ENCODE results near the gene PGC.

PGC gene

DNA sequence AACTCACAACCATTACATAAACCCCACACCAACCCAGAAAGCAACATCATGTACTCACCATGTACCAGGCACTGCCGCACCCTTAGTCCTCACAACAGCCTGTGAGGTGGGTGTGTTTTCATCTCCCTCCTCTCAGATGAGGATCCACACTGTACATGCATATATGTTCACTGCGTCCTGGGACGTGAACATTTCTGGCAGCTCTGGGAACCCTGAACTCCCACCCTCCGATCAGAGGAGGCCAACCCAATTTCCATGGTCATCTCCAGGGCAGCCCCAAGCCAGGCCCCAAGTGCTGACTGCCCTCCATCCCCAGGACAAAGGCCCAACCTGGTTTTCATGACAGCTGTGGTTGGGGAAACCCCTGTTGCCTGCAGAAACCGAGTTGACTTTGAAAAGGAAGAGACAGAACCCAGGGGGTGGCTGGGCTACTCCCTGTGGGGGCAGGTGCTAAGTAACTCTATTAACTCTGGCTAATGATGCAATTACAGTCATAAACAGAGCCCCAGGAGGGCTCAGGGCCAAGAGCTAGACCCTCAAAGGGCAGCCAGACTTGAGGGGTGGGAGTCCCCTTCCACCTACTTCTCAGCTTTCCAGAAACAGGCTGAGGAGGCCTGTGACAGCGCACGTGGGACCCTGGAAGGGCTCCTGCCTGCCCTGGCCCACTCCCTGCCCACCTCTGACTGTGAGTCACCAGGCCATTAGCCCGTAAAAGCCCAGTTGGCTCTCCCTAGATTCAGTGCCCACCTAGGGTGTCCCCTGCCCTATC lies 14.4 kb downstream of the PGC start:
- peak; percentile 76 for DNase-seq (ENCODE audit: insufficient read length)
- FAIRE-seq: peak; percentile 88
- TF ChIP-seq TAF1 (IDR thresholded peaks at IDR 0.05; ENCODE audit: borderline replicate concordance, low read depth, low read length): peak; percentile 57; the same call in 1 of the 2 replicates
- peak; percentile 54; the same call in 1 of the 2 replicates for TF ChIP-seq POLR2AphosphoS5 (IDR thresholded peaks at IDR 0.05; ENCODE audit: low read depth, low read length)
- TF ChIP-seq POLR2A (IDR thresholded peaks at IDR 0.05; ENCODE audit: low read depth, low read length): peak; percentile 65

DNA sequence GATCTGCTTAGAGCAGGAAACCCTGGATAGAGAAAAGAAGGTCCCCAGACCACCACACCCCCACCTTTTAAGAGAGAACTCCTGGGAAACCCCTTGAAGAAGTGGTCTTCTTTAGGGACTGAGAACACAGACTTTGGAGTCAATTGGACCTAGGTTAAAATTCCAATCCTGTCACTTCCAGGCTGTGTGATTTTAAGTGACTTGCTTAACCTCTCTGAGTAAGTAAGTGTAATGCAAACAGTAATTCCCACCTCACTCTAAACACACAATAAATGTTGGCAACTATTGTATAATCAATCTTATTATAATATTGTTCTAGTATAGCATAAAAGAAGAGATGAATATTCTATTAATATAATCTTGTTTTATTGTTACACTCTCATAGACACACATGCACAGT lies 15.0 kb downstream of the PGC start:
- DNase-seq (ENCODE audit: insufficient read length): no peak
- no peak for FAIRE-seq
- no peak for TF ChIP-seq POLR2A (IDR thresholded peaks at IDR 0.05; ENCODE audit: low read depth, low read length)
- TF ChIP-seq POLR2AphosphoS5 (IDR thresholded peaks at IDR 0.05; ENCODE audit: low read depth, low read length): no peak

DNA sequence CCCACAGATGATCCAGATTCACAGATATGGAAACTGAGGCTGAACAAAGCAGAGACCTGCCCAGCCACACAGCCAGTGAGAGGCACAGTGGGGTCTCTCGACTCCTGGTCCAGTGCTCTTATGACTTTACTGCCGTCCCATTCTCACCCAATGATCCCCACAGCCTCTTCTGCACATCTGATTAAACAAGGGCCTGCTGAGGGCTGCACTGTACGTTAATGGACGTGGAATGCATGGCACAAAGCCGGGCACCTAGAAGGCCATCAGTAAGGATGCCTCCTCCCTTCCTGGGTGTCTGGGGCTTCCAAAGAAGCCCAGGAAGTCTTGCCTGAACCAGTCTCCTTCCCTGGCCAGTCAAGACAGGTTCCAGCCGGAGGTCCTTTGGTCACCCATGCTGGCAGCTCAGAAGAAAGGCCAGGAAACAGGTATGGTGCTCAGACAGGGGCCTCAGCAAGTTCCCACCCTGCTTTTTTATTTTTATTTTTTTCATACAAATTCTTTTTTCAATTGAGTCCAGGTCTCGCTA lies 15.6 kb downstream of the PGC start:
- TF ChIP-seq POLR2AphosphoS5 (IDR thresholded peaks at IDR 0.05; ENCODE audit: low read depth, low read length) (no peak), POLR2A (IDR thresholded peaks at IDR 0.05; ENCODE audit: low read depth, low read length) (no peak), TAF1 (IDR thresholded peaks at IDR 0.05; ENCODE audit: borderline replicate concordance, low read depth, low read length) (no peak)
- FAIRE-seq: peak; percentile 48
- DNase-seq (ENCODE audit: insufficient read length): no peak

DNA sequence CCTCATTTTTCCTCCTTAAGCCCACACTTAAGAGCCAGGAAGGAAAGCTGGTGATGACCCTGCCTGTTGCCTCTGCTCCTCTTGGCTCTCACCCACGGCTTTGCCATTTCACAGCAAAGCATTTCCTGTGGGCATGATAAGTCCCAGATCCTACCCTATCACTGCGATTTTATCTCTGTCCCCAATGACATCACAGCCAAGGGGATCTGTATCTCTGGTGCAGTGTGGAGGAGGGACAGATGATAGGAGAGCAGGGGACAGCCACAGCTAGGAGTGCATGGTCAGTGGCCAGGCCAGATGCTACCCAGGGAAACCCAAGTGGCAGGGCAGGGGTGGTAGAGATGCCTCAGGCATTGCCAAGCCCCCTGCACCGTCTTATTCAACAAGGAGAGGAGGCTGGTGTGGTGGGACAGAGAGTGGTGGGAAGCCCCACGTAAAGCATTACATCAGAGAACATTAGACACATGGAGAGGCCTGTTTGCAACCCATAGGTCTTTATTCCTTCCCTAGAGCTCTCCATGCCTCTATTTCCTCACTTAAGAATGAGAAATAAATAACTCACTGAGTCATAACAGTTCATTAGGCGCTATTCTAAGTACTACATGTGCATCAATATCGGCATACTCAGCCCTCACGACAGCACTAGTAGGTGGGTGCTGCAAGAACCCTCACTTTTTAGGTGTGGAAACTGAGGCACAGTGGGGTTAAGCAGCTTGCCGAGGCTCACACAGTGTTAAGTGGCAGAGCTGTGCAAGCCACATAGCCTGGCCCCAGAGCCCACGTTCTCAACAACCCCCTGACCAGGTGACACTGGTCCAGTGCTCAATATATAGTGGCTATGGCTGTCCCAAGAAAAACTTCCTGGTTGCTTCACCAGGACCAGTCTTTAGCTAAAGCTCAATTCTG lies 16.4 kb downstream of the PGC start:
- TF ChIP-seq TAF1 (IDR thresholded peaks at IDR 0.05; ENCODE audit: borderline replicate concordance, low read depth, low read length) (no peak), POLR2AphosphoS5 (IDR thresholded peaks at IDR 0.05; ENCODE audit: low read depth, low read length) (no peak), POLR2A (IDR thresholded peaks at IDR 0.05; ENCODE audit: low read depth, low read length) (no peak; the same call in 1 of the 2 replicates)
- DNase-seq (ENCODE audit: insufficient read length) (no peak), FAIRE-seq (peak; percentile 79)

DNA sequence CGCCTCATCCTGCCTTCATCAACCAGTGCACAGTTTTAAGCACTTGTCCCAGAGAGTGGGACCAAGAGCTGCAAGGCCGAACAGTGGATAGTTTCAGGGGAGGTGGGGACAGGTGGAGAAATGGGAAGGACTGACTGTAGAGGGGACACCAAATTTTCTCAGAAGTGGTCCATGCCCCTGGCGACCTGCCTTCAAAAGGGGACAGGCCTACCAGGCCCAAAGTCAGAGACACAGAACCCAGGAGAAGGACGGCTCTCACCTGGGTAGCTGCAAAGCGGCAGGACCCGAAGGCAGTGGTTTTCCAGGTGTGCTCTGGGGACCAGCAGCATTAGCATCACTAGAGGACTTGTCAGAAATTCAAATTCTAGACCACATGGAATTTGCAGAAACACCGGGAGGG lies 17.6 kb downstream of the PGC start:
- TF ChIP-seq POLR2A (IDR thresholded peaks at IDR 0.05; ENCODE audit: low read depth, low read length) (no peak), POLR2AphosphoS5 (IDR thresholded peaks at IDR 0.05; ENCODE audit: low read depth, low read length) (no peak), TAF1 (IDR thresholded peaks at IDR 0.05; ENCODE audit: borderline replicate concordance, low read depth, low read length) (no peak)
- DNase-seq (ENCODE audit: insufficient read length): no peak
- FAIRE-seq: no peak

DNA sequence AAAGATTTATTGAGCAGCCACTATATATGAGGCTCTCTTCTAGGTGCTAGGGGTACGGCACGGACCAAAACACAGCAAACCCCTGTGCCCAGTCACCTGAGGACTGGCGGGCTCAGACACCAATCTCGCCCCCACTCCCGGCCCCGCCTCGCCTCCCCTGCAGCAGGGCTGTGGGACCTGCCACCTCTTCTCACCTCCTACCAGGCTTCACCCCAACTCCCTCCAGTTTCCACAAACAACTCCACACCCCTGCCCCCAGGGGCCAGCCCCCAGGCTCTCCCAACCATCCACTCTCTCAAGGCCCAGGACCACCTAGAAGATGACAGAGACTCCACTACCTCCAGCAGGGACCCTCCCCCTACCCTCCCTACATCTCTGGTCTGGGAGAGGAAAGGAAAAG lies 18.2 kb downstream of the PGC start:
- TF ChIP-seq POLR2AphosphoS5 (IDR thresholded peaks at IDR 0.05; ENCODE audit: low read depth, low read length) (no peak), TAF1 (IDR thresholded peaks at IDR 0.05; ENCODE audit: borderline replicate concordance, low read depth, low read length) (no peak), POLR2A (IDR thresholded peaks at IDR 0.05; ENCODE audit: low read depth, low read length) (no peak)
- no peak for FAIRE-seq
- DNase-seq (ENCODE audit: insufficient read length): no peak

DNA sequence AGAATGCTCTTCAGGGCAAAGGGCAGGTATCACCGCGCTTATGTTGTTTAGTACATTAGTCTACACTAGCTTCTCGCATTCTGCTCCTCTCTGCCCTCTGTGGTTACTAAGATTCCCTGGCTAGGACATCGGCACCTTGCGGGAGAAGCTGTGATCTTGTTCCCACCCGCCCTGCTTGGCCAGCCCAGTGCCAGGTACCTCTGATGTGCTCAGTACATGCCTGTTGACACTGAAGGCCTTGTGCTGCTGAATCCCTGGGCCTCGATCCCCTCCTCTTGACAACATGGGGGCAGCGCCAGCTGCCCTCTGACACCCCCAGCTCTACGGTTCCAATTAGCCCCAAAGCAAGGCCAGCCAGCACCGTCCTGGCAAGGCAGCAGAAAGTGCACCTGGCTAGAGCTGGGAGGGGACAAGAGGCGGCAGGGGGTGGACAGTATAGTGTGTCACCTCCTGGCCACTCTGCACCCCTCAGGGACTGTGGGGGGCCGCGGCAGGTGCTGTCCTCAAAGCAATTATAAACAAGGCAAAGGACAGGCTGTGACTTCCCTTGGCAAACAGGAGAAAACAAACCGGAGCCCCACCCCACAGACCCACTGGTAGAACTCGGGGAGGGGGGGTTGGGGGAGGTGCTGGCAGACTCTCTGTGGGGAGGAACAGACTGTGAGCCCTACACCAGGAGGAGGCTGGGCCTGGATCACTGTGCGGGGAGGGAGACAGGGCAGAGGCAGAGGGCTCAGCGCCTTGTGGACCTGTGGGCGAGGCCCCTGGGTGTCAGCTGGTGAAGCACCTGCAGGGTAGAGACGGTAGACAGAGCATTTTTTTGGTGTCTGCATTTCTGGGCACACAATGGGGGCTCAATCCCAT lies 18.9 kb downstream of the PGC start:
- DNase-seq (ENCODE audit: insufficient read length): no peak
- 0 out of 2 replicates have a peak, but pooled peaks have one; percentile 28 for TF ChIP-seq POLR2A (IDR thresholded peaks at IDR 0.05; ENCODE audit: low read depth, low read length)
- TF ChIP-seq POLR2AphosphoS5 (IDR thresholded peaks at IDR 0.05; ENCODE audit: low read depth, low read length): no peak
- no peak for TF ChIP-seq TAF1 (IDR thresholded peaks at IDR 0.05; ENCODE audit: borderline replicate concordance, low read depth, low read length)
- no peak for FAIRE-seq

DNA sequence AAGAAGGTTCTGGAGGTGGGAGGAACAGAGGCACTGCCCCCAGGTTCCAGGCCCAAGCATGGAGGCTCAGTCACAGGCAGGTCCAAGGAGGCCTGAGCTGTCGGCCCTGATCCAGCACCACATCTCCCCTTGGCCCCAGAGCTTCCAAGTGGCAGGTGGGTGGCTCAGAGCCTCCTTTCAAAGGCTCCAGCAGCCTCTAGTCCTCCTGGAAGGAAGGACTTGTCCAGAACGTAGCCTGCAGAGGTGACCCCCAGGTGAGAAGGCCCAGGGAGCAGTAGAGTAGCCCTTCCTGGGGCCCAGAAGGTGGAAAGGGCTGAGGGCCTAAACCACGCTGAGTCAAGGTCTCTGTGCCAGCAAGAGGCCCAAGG lies 19.5 kb downstream of the PGC start:
- FAIRE-seq (no peak), DNase-seq (ENCODE audit: insufficient read length) (no peak)
- TF ChIP-seq TAF1 (IDR thresholded peaks at IDR 0.05; ENCODE audit: borderline replicate concordance, low read depth, low read length) (no peak), POLR2A (IDR thresholded peaks at IDR 0.05; ENCODE audit: low read depth, low read length) (no peak), POLR2AphosphoS5 (IDR thresholded peaks at IDR 0.05; ENCODE audit: low read depth, low read length) (no peak)

DNA sequence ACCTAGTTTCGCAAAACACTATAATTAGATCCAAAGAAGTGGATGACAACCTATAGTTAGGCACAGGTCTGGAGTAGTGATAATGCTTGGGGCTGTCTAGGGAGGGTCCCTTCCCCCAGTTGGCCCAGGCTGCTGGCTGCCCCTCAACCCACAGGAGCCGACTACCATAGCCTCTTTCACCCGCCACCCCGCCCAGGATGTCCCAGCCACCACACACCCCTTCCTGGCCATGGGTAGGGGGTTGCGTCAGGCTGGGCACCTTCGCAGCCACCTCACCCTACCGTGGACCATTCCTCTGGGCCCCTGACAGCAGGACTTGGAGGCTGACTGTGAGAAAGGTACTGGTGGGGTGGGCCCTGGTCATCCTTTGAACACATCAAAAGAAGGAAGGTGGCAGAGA lies 20.3 kb downstream of the PGC start:
- no peak for TF ChIP-seq POLR2AphosphoS5 (IDR thresholded peaks at IDR 0.05; ENCODE audit: low read depth, low read length)
- no peak for TF ChIP-seq TAF1 (IDR thresholded peaks at IDR 0.05; ENCODE audit: borderline replicate concordance, low read depth, low read length)
- TF ChIP-seq POLR2A (IDR thresholded peaks at IDR 0.05; ENCODE audit: low read depth, low read length): no peak
- FAIRE-seq (no peak), DNase-seq (ENCODE audit: insufficient read length) (no peak)

DNA sequence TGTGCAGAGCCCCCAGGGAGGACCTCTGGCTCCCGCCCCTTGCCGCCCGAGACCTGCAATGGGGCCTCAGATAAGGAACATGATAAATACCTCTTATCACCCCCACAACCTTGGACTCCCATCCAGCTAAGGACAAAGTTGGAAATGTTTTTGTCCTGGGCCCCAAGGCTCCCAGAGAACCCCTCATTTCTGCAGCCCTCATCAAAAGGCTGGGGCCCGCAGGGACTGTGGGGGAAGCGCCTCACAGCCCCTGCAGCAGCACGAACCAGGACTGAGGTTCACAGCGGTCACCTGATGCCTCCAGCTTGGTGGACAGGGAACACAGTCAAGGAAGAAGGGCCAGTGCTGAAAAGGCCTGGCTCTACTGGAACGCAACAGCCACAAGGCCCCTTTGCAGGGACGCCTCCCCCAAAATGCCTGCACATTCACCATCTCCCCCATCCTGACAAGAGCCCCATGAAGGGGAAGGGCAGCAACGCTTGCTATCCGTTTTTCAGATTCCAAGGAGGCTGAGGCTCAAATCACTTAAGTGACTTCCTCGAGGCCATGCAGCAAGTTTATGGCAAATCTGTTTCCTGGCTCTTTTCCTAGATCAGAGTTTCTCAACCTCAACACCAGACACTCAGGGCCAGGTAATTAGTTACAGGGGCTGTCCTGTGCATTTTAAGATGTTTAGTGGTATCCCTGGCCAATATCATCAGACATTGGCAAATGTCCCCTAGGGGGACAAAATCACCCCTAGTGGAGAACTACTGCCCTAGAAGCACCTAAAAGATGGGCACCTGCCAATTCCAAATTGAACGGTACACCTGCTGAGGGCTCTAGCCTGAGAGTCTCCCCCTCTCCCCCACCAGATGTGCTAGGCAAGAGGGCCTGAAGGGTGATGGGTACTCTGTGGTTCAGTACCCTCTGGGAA lies 22.4 kb downstream of the PGC start:
- FAIRE-seq: peak; percentile 30
- TF ChIP-seq TAF1 (IDR thresholded peaks at IDR 0.05; ENCODE audit: borderline replicate concordance, low read depth, low read length): no peak

More for the DNA sequence above, 22.4 kb downstream of the PGC start:
- DNase-seq (ENCODE audit: insufficient read length): no peak

Measured in GM12892 (cell line).